GM12878 (cell line): ENCODE measurements around the gene LZIC. TPM values are rescaled to one million over a fixed set of nuclear protein-coding genes. Genes with fewer than 3 reads are reported as not detected.
A peak's percentile ranks its signal among the peaks of the same experiment; 100 is the strongest.

Experiments
- ATAC-seq: fragments of 200-7000 bp; cut with Tn5 transposase; 3 replicates; pipeline ENCODE4 v1.9.1; 2020; ENCODE audit warnings: mild to moderate bottlenecking, moderate library complexity
- BruUV-seq: library from RNA; stranded (reverse); fragments of 400-500 nt; replicated peaks from 2 replicates; lab custom pipeline; 2021; lab: Mats Ljungman, UMichigan
- CTCF ChIA-PET: fragments of 300-600 bp; sonication (Branson Sonifier 250); formaldehyde crosslinking; extraction: SDS; loops from one replicate; lab custom pipeline; 2021; ENCODE audit warnings: inconsistent platforms; lab: Yijun Ruan, JAX
- POLR2A ChIA-PET: fragments of 350-600 bp; formaldehyde crosslinking; extraction: SDS; loops from one replicate; lab custom pipeline; 2021; ENCODE audit warnings: inconsistent platforms; lab: Charles Lee
- RAD21 ChIA-PET: fragments of 300-600 bp; sonication (Branson Sonifier 250); formaldehyde crosslinking; loops from one replicate; lab custom pipeline; 2023; ENCODE audit warnings: antibody characterized with exemption; ENCODE audit not compliant: unreplicated experiment; lab: Charles Lee
- SMC1A ChIA-PET: fragments of 300-600 bp; sonication (Branson Sonifier 250); formaldehyde crosslinking; loops from one replicate; lab custom pipeline; 2023; ENCODE audit not compliant: unreplicated experiment, uncharacterized antibody; lab: Charles Lee
- DNase-seq: peaks from one replicate; pipeline ENCODE4 v3.0.0-alpha.2; 2011; ENCODE audit warnings: low read depth, low spot score
- FAIRE-seq: peaks from 3 replicates; lab custom pipeline; 2011; peaks lifted over from hg19 to GRCh38; lab: Jason Lieb, UNC
- H2AFZ ChIP-seq: 2 replicates; pipeline ENCODE4 v1.6.0; 2011; ENCODE audit warnings: low read depth, low read length, control low read depth; ENCODE audit not compliant: control insufficient read depth
- H3K27ac ChIP-seq: 2 replicates; pipeline ENCODE4 v1.5.1; 2011; ENCODE audit warnings: control low read depth; ENCODE audit not compliant: control insufficient read depth, insufficient read depth
- H3K27me3 ChIP-seq, 2 experiments: replicated peaks in 1 of 2; 2 replicates each; pipeline versions ENCODE4 v1.6.0 to v1.6.1; 2011; ENCODE audit warnings: low read length in 1 of 2; ENCODE audit not compliant: control insufficient read depth in 2 of 2, insufficient read depth in 2 of 2
- H3K36me3 ChIP-seq, 2 experiments: 2 replicates each; pipeline ENCODE4 v1.5.1; 2011; ENCODE audit warnings: low read length in 1 of 2; ENCODE audit not compliant: control insufficient read depth in 2 of 2, insufficient read depth in 2 of 2
- H3K4me1 ChIP-seq: 2 replicates; pipeline ENCODE4 v1.6.1; 2011; ENCODE audit warnings: mild to moderate bottlenecking, low read length, moderate library complexity, mixed read lengths; ENCODE audit not compliant: control insufficient read depth, insufficient read depth
- H3K4me2 ChIP-seq: 2 replicates; pipeline ENCODE4 v1.6.0; 2011; ENCODE audit warnings: control low read depth; ENCODE audit not compliant: control insufficient read depth, insufficient read depth
- H3K4me3 ChIP-seq: fragments of 200-600 bp; sonication (generic); 2 replicates; pipeline ENCODE4 v1.5.1; 2016
- H3K79me2 ChIP-seq: 2 replicates; pipeline ENCODE4 v1.6.0; 2011; ENCODE audit warnings: low read length; ENCODE audit not compliant: control insufficient read depth, insufficient read depth
- H3K9ac ChIP-seq: 2 replicates; pipeline ENCODE4 v1.8.0; 2011; ENCODE audit warnings: low read length, control low read depth, mixed read lengths; ENCODE audit not compliant: control insufficient read depth, insufficient read depth
- H3K9me3 ChIP-seq: replicated peaks from 3 replicates; pipeline ENCODE4 v1.5.1; 2011; ENCODE audit warnings: mild to moderate bottlenecking, low read length; ENCODE audit not compliant: control insufficient read depth, insufficient read depth
- H4K20me1 ChIP-seq: 2 replicates; pipeline ENCODE4 v1.6.0; 2011; ENCODE audit not compliant: control insufficient read depth, insufficient read depth
- CBFB ChIP-seq: IDR thresholded peaks from 2 replicates; pipeline ENCODE4 v1.6.1; 2016; ENCODE audit warnings: antibody characterized with exemption, low read depth
- CHD4 ChIP-seq: fragments of 200-600 bp; sonication (generic); IDR thresholded peaks from 2 replicates; pipeline ENCODE4 v1.6.1; 2016; ENCODE audit warnings: mild to moderate bottlenecking
- CREB1 ChIP-seq: IDR thresholded peaks from 2 replicates; pipeline ENCODE4 v1.6.1; 2012; ENCODE audit warnings: low read depth, mild to moderate bottlenecking, inconsistent platforms
- EED ChIP-seq: sonication (generic); IDR thresholded peaks from 2 replicates; pipeline ENCODE4 v1.6.1; 2016; ENCODE audit warnings: antibody characterized with exemption, low read depth
- EZH2 ChIP-seq: IDR thresholded peaks from 2 replicates; pipeline ENCODE4 v1.6.1; 2012; ENCODE audit warnings: low read depth, mild to moderate bottlenecking, control low read depth, inconsistent platforms, low read length, borderline replicate concordance; ENCODE audit not compliant: control insufficient read depth
- FOXK2 ChIP-seq: fragments of 450-650 bp; IDR thresholded peaks from 2 replicates; pipeline ENCODE4 v1.6.1; 2017; ENCODE audit warnings: mild to moderate bottlenecking, moderate library complexity
- GATAD2B ChIP-seq: fragments of 450-650 bp; conservative IDR thresholded peaks from 2 replicates; pipeline ENCODE4 v1.6.1; 2017; ENCODE audit warnings: low read depth, mild to moderate bottlenecking, moderate library complexity
- IKZF1 ChIP-seq: fragments of 450-650 bp; conservative IDR thresholded peaks from 2 replicates; pipeline ENCODE4 v1.6.1; 2017; ENCODE audit warnings: antibody characterized with exemption, mild to moderate bottlenecking
- JUNB ChIP-seq: IDR thresholded peaks from 2 replicates; pipeline ENCODE4 v1.6.1; 2016; ENCODE audit warnings: antibody characterized with exemption, mild to moderate bottlenecking
- NFIC ChIP-seq: IDR thresholded peaks from 2 replicates; pipeline ENCODE4 v1.6.1; 2012; ENCODE audit warnings: low read depth, mild to moderate bottlenecking, inconsistent platforms, low read length, moderate library complexity
- NFYA ChIP-seq: IDR thresholded peaks from 2 replicates; pipeline ENCODE4 v1.6.1; 2011; ENCODE audit warnings: low read depth, mild to moderate bottlenecking, low read length, improper control_type of control experiment, borderline replicate concordance
- RAD21 ChIP-seq: IDR thresholded peaks from 2 replicates; pipeline ENCODE4 v1.6.1; 2011; ENCODE audit warnings: mild to moderate bottlenecking, low read depth, low read length, moderate library complexity; ENCODE audit not compliant: insufficient read depth
- RBBP5 ChIP-seq: fragments of 200-600 bp; sonication (generic); conservative IDR thresholded peaks from 2 replicates; pipeline ENCODE4 v1.6.1; 2016
- SREBF1 ChIP-seq: IDR thresholded peaks from 2 replicates; pipeline ENCODE4 v1.6.1; 2012; ENCODE audit warnings: mild to moderate bottlenecking, low read length
- ZNF622 ChIP-seq: fragments of 450-650 bp; IDR thresholded peaks from 2 replicates; pipeline ENCODE4 v1.6.1; 2017; ENCODE audit warnings: mild to moderate bottlenecking, inconsistent platforms
- WGBS: methylation state at CpG from one replicate; pipeline ENCODE4 v1.1.6; 2016; ENCODE audit warnings: low lambda C conversion rate; ENCODE audit not compliant: insufficient replicate concordance, insufficient coverage; ENCODE audit errors: missing lambda C conversion rate; 5-methylcytosine and 5-hydroxymethylcytosine counted together
- in situ Hi-C: fragments of 300-500 bp; cut with MboI; formaldehyde crosslinking; loops from 9 replicates; pipeline ENCODE4 v1.14.3; 2018; ENCODE audit warnings: mixed read lengths
- intact Hi-C: fragments of 100-400 bp; cut with micrococcal nuclease; formaldehyde crosslinking; loops from one replicate; pipeline ENCODE4 v1.14.2; 2022; ENCODE audit not compliant: unreplicated experiment
- polyA plus RNA-seq, 11 experiments: library from polyadenylated mRNA; depleted of rRNA in 4 of 11; unstranded in 6 of 11; stranded (reverse) in 5 of 11; fragments of >200 nt; fragmentation: Nextera tagmentation in 4 of 11; fragmentation: Illumina TruSeq in 1 of 11; extraction: Ambion mirVana in 4 of 11; extraction: Trizol in 1 of 11; gene quantifications; 1 replicate in 1 of 11; 2 replicates in 10 of 11; pipeline versions ENCODE4 v1.2.1 to v1.2.3, GENCODE V29; 2011 to 2016; ENCODE audit warnings: inconsistent platforms in 2 of 11, missing spikeins in 2 of 11, low read depth in 1 of 11
- total RNA-seq, 4 experiments: library from RNA; depleted of rRNA in 3 of 4; stranded (reverse); fragments of >200 nt in 3 of 4; fragmentation: Illumina TruSeq in 1 of 4; extraction: Trizol in 1 of 4; gene quantifications; 2 replicates each; pipeline versions ENCODE4 v1.2.1 to v1.2.3, GENCODE V29; 2013 to 2021

Gene LZIC
- total and polyA plus RNA-seq, 10 of the 15 experiments (the other 5 are each of a cell fraction or from before 2014, with no cell fraction given), result 7.3 to 30.3 (median 17.1) TPM

- TF ChIP-seq CHD4, result no peak
- no peak for TF ChIP-seq CBFB
- TF ChIP-seq ZNF622, result no peak
- no peak for TF ChIP-seq GATAD2B
- no peak for TF ChIP-seq RAD21
- no peak for TF ChIP-seq SREBF1
- no peak for TF ChIP-seq NFYA
- peak; percentile 61; the same call in 1 of the 2 replicates for TF ChIP-seq EED
- TF ChIP-seq NFIC, result 0 out of 2 replicates have a peak, but pooled peaks have one; percentile 14
- no peak for TF ChIP-seq JUNB
- no peak for TF ChIP-seq CREB1
- no peak for TF ChIP-seq EZH2
- TF ChIP-seq IKZF1, result no peak
- no peak for TF ChIP-seq FOXK2
Observed at GRCh38 chr1:9892563-9893528, 50.3 kb downstream of the LZIC start (continued).

GRCh38 chr1:9891207-9891606 is 52.0 kb downstream of the LZIC start:
- ATAC-seq, result no peak
- no peaks in the 10 kb centered on the region for H3K27me3 ChIP-seq
- DNase-seq, result no peak
- ChIA-PET POLR2A (interaction anchor here (0.7 to 0.9 kb wide), 2 partner anchors 11 to 58 kb away, joined by 3 read pairs; no protein-coding TSS in a partner anchor), SMC1A (interaction anchor here (0.7 to 0.9 kb wide), 2 partner anchors 106 to 136 kb away, joined by 3 to 4 read pairs; no protein-coding TSS in a partner anchor), RAD21 (no interaction called here), CTCF (interaction anchor here (0.7 to 2.6 kb wide), 5 partner anchors 13 to 107 kb away, joined by 3 to 9 read pairs (median 3); partner anchors contain the start of genes LZIC and NMNAT1)
- no peak overlapping the region for H3K9ac ChIP-seq
- FAIRE-seq, result no peak
- H3K4me2 ChIP-seq, result no peak overlapping the region
- no TSS peak for BruUV-seq
- H2AFZ ChIP-seq, result no peak overlapping the region
- no peak for TF ChIP-seq RBBP5
- H3K4me1 ChIP-seq, result peaks cover 27% of the 10 kb centered on the region
- no peaks in the 10 kb centered on the region for H3K36me3 ChIP-seq
- H3K27ac ChIP-seq, result no peak overlapping the region
- in situ Hi-C loops (no loop called here), intact Hi-C loops (no loop called here)
- WGBS, result 70% methylated on average over 5 of the region's 5 CpGs
- no peaks in the 10 kb centered on the region for H3K79me2 ChIP-seq
- H4K20me1 ChIP-seq, result no peaks in the 10 kb centered on the region
- no peak overlapping the region for H3K4me3 ChIP-seq
- H3K9me3 ChIP-seq, result no peaks in the 10 kb centered on the region
